HG03520 (cell line): ENCODE data around the gene NRARP.
A peak's percentile ranks its signal among the peaks of the same experiment; 100 is the strongest.

Experiments
- ATAC-seq: cut with Tn5 transposase; IDR thresholded peaks from one replicate; pipeline ENCODE4 v1.9.1; 2021; ENCODE audit warnings: mild to moderate bottlenecking, moderate library complexity; ENCODE audit not compliant: unreplicated experiment

Gene NRARP

DNA sequence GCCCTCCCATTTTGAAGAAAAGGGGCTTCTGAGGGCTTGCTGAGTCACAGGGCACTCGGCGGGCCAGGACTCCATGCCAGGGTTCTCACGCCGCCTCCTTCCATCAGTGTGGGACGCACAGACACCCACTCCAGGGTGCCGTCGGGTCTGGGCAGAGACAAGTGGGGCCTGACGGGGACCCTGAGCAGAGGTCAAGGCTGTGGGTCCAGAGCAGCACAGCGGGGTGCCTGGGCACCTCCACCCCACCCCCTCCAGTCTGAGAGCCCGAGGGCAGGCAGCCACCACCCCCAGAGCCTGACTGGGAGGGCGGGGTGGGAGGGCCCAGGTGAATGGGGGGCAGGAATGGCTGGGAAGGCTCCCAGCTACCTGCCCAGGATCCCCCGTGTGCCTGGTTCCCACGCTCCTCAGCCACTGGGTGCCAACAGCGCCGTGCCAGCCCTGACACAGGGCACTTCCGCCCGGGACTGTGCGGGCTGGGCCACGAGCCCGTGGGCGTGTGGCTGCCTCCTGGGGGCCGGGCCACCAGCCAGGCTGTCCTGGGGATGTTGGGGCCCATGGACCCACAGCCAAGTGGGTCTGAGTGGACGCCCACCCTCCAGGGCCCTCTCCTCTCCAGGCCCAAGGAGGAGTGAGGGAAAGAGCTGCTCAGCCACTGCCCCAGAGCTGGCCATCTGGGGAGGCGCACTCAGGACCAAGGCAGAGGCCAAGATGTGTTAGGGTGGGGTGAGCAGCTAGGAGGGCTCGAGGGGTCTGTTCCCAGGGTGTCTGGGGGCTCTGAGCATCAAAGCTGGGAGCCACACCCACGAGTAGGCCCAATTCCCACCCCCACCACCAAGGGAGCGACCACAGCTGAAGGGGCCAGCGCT lies 10.1 kb upstream of the NRARP start:
- no peak for ATAC-seq

DNA sequence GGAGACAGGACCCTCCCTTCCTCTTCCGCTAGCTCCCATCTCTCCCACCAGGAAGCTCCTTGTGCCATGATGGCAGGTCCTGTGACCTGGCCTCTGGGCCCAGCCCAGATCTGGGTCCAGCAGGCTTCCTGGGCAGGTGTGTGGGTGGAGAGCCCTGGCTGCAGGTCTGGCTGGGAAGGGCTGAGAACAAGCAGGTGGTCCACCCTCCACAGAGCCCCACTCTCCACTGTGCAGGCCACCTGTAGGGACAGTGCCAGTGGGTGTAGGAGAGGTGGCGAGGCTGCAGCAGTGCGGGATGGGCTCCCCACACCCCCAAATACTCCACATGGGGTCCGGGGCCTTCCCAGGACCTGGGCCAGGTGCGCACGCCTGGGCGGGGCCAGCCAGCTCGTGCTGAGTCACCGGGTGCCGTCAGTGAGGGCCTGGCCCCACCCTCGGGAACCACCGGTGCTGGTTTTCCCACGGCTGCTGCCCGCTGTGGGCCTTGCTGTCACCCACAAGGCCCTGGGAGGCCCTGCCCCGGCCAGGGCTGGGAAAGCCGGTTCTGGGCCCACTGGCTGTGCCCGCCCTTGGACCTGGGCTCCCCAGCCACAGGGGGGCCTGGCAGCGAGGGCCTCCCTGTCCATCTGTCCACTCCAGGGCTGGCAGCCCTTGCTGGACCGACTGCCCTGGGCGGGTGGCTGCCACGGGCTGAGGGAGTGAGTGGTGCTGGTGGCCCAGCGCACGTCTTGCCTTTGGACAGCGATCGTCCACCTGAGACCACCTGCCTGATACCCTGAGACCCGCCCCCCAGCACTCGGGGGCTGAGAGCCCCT lies 9.3 kb upstream of the NRARP start:
- no peak for ATAC-seq

DNA sequence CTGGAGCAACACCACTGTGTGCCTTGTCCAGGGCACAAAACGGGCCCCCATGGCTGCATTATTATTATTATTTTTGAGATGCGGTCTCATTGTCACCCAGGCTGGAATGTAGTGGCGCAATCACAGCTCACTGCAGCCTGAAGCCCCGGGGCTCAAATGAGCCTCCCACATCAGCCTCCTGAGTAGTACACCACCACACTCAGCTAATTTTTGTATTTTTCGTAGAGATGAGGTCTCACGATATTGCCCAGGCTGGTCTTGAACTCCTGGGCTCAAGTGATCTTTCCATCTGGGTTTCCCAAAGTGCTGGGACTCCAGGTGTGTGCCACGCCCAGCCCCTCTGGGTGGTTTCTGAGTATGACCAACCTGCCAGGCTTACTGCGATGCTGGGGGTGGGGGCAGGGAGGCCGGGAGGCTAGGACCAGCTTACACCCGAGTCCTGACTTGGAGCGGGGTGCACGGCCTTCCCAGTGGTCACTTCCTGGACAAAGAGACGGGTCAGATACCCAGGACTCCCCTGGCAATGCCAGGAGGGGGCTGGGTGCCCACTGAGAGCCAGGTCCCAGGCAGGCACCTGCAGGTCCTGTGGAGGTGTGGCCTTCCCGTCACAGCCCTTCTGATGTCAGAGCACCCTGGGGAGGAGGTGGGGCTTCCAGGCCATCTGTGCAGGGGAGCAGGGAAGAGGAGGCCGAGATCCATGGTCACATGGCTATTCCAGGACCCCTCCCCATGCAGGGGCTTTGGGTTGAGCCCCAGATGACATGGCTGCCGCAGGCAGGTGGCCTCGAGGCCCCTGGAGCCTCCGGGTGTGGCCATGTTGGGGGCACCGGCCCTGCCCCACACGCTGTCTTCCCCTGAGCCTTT lies 8.3 kb upstream of the NRARP start:
- no peak for ATAC-seq

- no peak for ATAC-seq
Observed at GRCh38 chr9:137309368-137310188, 7.5 kb upstream of the NRARP start.

- no peak for ATAC-seq
Observed at GRCh38 chr9:137308057-137308619, 6.1 kb upstream of the NRARP start.

GRCh38 chr9:137307255-137308056 lies 5.4 kb upstream of the NRARP start:
- no peak for ATAC-seq

DNA sequence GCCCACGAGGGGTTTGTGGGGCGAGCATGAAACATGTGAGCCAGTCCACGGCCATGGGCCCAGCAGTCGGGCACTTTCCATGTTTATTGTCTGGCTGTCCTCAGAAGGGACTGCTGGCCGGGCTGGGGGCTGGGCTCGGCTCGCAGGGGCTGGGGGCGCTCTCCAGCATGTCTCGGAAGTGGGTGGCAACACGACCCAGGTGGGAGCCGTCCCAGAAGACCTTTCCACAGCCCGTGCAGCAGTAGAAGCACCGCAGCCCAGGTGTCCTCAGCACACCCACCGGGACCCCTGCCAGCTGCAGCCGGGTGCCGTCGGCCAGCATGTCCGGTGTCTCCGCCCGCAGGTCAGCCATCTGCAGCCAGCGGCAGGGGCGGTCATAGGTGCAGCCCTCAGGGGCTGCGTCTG lies 4.8 kb upstream of the NRARP start:
- no peak for ATAC-seq

- no peak for ATAC-seq
Observed at GRCh38 chr9:137306066-137306849, 4.2 kb upstream of the NRARP start.

GRCh38 chr9:137305798-137306065 lies 3.7 kb upstream of the NRARP start:
- ATAC-seq = no peak

- ATAC-seq = no peak
Observed at GRCh38 chr9:137305060-137305797, 3.2 kb upstream of the NRARP start.

GRCh38 chr9:137304383-137305059 lies 2.5 kb upstream of the NRARP start:
- no peak for ATAC-seq

GRCh38 chr9:137303893-137304382 lies 1.9 kb upstream of the NRARP start:
- no peak for ATAC-seq

- ATAC-seq = no peak
Observed at GRCh38 chr9:137303151-137303892, 1.3 kb upstream of the NRARP start.

GRCh38 chr9:137302449-137303150 lies 529 bp upstream of the NRARP start:
- peak; percentile 36 for ATAC-seq

DNA sequence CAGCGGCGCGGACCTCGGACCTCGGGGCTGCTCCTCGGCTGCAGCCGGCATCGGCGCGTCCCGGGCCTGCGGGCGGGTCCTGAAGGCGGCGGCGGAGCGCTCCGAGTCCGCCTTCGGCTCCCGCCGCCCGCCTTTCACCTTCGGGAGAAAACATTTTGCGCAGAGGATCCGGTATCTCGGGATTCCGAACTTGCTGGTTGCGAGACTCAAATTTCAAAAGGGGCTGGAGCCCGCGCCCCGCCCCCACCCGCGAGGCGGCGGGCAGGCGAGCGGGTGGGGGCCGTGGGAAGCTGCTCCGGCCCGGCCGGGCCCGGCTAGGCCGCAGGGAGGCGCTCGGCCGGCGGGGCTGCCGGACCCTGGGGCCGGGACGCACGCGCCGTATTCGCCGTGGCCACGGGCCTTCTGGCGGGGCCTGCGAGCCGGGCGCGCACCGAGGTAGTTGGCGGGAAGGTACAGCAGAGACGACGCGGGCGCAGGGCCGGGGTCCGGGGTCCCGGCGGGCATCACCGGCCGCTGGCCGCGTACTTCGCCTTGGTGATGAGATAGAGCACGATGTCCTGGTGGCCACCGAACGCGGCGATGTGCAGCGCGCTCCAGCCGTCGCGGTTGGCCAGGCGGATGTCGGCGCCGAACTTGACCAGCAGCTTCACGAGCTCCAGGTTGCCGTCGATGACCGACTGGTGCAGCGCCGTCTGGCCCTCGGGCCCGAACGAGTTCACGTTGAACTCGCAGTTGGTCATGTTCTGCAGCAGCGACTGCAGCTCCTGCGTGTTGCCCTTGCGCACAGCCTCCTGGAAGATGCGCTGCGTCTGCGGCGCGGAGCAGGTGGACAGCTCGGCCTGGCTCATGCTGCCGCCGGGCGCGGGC lies 757 bp downstream of the NRARP start:
- ATAC-seq = peak; percentile 10
